ENCODE results near the gene P2RX1. TPM values are rescaled to one million over a fixed set of nuclear protein-coding genes. Genes with fewer than 3 reads are reported as not detected.

P2RX1 gene
- total RNA-seq, 1 donor from 2014 or later: 1.6 TPM

GRCh38 chr17:3907483-3908216 is 8.6 kb downstream of the P2RX1 start:
- Histone ChIP-seq H3K4me3 (ENCODE audit: low read length in 3 of 3) (no peak overlapping the region), H3K27me3 (ENCODE audit: control insufficient read depth in 3 of 3, insufficient read depth in 3 of 3, low read length in 3 of 3) (no peaks in the 10 kb centered on the region), H3K9me3 (ENCODE audit: control insufficient read depth in 3 of 3, low read length in 3 of 3) (no peaks in the 10 kb centered on the region), H3K36me3 (ENCODE audit: control insufficient read depth in 3 of 3, insufficient read depth in 3 of 3, low read length in 3 of 3) (no peaks in the 10 kb centered on the region), H3K27ac (ENCODE audit: low read depth, low read length) (no peak overlapping the region), H3K4me1 (ENCODE audit: control insufficient read depth in 3 of 3, insufficient read depth in 3 of 3, low read length in 3 of 3) (no peaks in the 10 kb centered on the region), H3K9ac (ENCODE audit: low read depth in 1 of 3, low read length in 3 of 3) (no peak overlapping the region)

- H3K4me3 ChIP-seq (ENCODE audit: low read length in 3 of 3): no peak overlapping the region
- H3K4me1 ChIP-seq (ENCODE audit: control insufficient read depth in 3 of 3, insufficient read depth in 3 of 3, low read length in 3 of 3): no peaks in the 10 kb centered on the region
- H3K27me3 ChIP-seq (ENCODE audit: control insufficient read depth in 3 of 3, insufficient read depth in 3 of 3, low read length in 3 of 3): no peaks in the 10 kb centered on the region
- H3K36me3 ChIP-seq (ENCODE audit: control insufficient read depth in 3 of 3, insufficient read depth in 3 of 3, low read length in 3 of 3): no peaks in the 10 kb centered on the region
- H3K9me3 ChIP-seq (ENCODE audit: control insufficient read depth in 3 of 3, low read length in 3 of 3): no peaks in the 10 kb centered on the region
- H3K27ac ChIP-seq (ENCODE audit: low read depth, low read length): no peak overlapping the region
- H3K9ac ChIP-seq (ENCODE audit: low read depth in 1 of 3, low read length in 3 of 3): no peak overlapping the region
These were observed 9.4 kb downstream of the P2RX1 start for GRCh38 chr17:3906881-3907280.

- Histone ChIP-seq H3K27me3 (ENCODE audit: control insufficient read depth in 3 of 3, insufficient read depth in 3 of 3, low read length in 3 of 3) (no peaks in the 10 kb centered on the region), H3K27ac (ENCODE audit: low read depth, low read length) (no peak overlapping the region), H3K4me3 (ENCODE audit: low read length in 3 of 3) (no peak overlapping the region), H3K4me1 (ENCODE audit: control insufficient read depth in 3 of 3, insufficient read depth in 3 of 3, low read length in 3 of 3) (no peaks in the 10 kb centered on the region), H3K9ac (ENCODE audit: low read depth in 1 of 3, low read length in 3 of 3) (no peak overlapping the region), H3K36me3 (ENCODE audit: control insufficient read depth in 3 of 3, insufficient read depth in 3 of 3, low read length in 3 of 3) (no peaks in the 10 kb centered on the region), H3K9me3 (ENCODE audit: control insufficient read depth in 3 of 3, low read length in 3 of 3) (no peaks in the 10 kb centered on the region)
These were observed 11.2 kb downstream of the P2RX1 start for GRCh38 chr17:3905017-3905520.

GRCh38 chr17:3904501-3904900 is 11.8 kb downstream of the P2RX1 start:
- Histone ChIP-seq H3K36me3 (ENCODE audit: control insufficient read depth in 3 of 3, insufficient read depth in 3 of 3, low read length in 3 of 3) (no peaks in the 10 kb centered on the region), H3K4me1 (ENCODE audit: control insufficient read depth in 3 of 3, insufficient read depth in 3 of 3, low read length in 3 of 3) (no peaks in the 10 kb centered on the region), H3K27me3 (ENCODE audit: control insufficient read depth in 3 of 3, insufficient read depth in 3 of 3, low read length in 3 of 3) (no peaks in the 10 kb centered on the region), H3K27ac (ENCODE audit: low read depth, low read length) (no peak overlapping the region), H3K9ac (ENCODE audit: low read depth in 1 of 3, low read length in 3 of 3) (no peak overlapping the region), H3K4me3 (ENCODE audit: low read length in 3 of 3) (no peak overlapping the region), H3K9me3 (ENCODE audit: control insufficient read depth in 3 of 3, low read length in 3 of 3) (no peaks in the 10 kb centered on the region)

- no peak overlapping the region for H3K4me3 ChIP-seq (ENCODE audit: low read length in 3 of 3)
- no peaks in the 10 kb centered on the region for H3K4me1 ChIP-seq (ENCODE audit: control insufficient read depth in 3 of 3, insufficient read depth in 3 of 3, low read length in 3 of 3)
- no peak overlapping the region for H3K27ac ChIP-seq (ENCODE audit: low read depth, low read length)
- H3K9me3 ChIP-seq (ENCODE audit: control insufficient read depth in 3 of 3, low read length in 3 of 3): no peaks in the 10 kb centered on the region
- no peaks in the 10 kb centered on the region for H3K36me3 ChIP-seq (ENCODE audit: control insufficient read depth in 3 of 3, insufficient read depth in 3 of 3, low read length in 3 of 3)
- no peak overlapping the region for H3K9ac ChIP-seq (ENCODE audit: low read depth in 1 of 3, low read length in 3 of 3)
- H3K27me3 ChIP-seq (ENCODE audit: control insufficient read depth in 3 of 3, insufficient read depth in 3 of 3, low read length in 3 of 3): no peaks in the 10 kb centered on the region
These were observed 12.4 kb downstream of the P2RX1 start for GRCh38 chr17:3903881-3904290.

- Histone ChIP-seq H3K27me3 (ENCODE audit: control insufficient read depth in 3 of 3, insufficient read depth in 3 of 3, low read length in 3 of 3) (no peaks in the 10 kb centered on the region), H3K9ac (ENCODE audit: low read depth in 1 of 3, low read length in 3 of 3) (no peak overlapping the region), H3K27ac (ENCODE audit: low read depth, low read length) (no peak overlapping the region), H3K36me3 (ENCODE audit: control insufficient read depth in 3 of 3, insufficient read depth in 3 of 3, low read length in 3 of 3) (no peaks in the 10 kb centered on the region), H3K4me3 (ENCODE audit: low read length in 3 of 3) (no peak overlapping the region), H3K4me1 (ENCODE audit: control insufficient read depth in 3 of 3, insufficient read depth in 3 of 3, low read length in 3 of 3) (no peaks in the 10 kb centered on the region), H3K9me3 (ENCODE audit: control insufficient read depth in 3 of 3, low read length in 3 of 3) (no peaks in the 10 kb centered on the region)
These were observed 13.0 kb downstream of the P2RX1 start for GRCh38 chr17:3903051-3903825.

- no peaks in the 10 kb centered on the region for H3K27me3 ChIP-seq (ENCODE audit: control insufficient read depth in 3 of 3, insufficient read depth in 3 of 3, low read length in 3 of 3)
- H3K4me1 ChIP-seq (ENCODE audit: control insufficient read depth in 3 of 3, insufficient read depth in 3 of 3, low read length in 3 of 3): peaks cover 3 to 8% (median 4%) of the 10 kb centered on the region in 3 donors
- H3K9me3 ChIP-seq (ENCODE audit: control insufficient read depth in 3 of 3, low read length in 3 of 3): no peaks in the 10 kb centered on the region
- no peaks in the 10 kb centered on the region for H3K36me3 ChIP-seq (ENCODE audit: control insufficient read depth in 3 of 3, insufficient read depth in 3 of 3, low read length in 3 of 3)
- H3K27ac ChIP-seq (ENCODE audit: low read depth, low read length): no peak overlapping the region
- H3K4me3 ChIP-seq (ENCODE audit: low read length in 3 of 3): no peak overlapping the region
- no peak overlapping the region for H3K9ac ChIP-seq (ENCODE audit: low read depth in 1 of 3, low read length in 3 of 3)
These were observed 15.6 kb downstream of the P2RX1 start for GRCh38 chr17:3900646-3901045.

- Histone ChIP-seq H3K9ac (ENCODE audit: low read depth in 1 of 3, low read length in 3 of 3) (no peak overlapping the region), H3K36me3 (ENCODE audit: control insufficient read depth in 3 of 3, insufficient read depth in 3 of 3, low read length in 3 of 3) (no peaks in the 10 kb centered on the region), H3K27ac (ENCODE audit: low read depth, low read length) (no peak overlapping the region), H3K4me1 (ENCODE audit: control insufficient read depth in 3 of 3, insufficient read depth in 3 of 3, low read length in 3 of 3) (peaks cover 25 to 31% (median 27%) of the 10 kb centered on the region in 3 donors), H3K9me3 (ENCODE audit: control insufficient read depth in 3 of 3, low read length in 3 of 3) (no peaks in the 10 kb centered on the region), H3K27me3 (ENCODE audit: control insufficient read depth in 3 of 3, insufficient read depth in 3 of 3, low read length in 3 of 3) (no peaks in the 10 kb centered on the region), H3K4me3 (ENCODE audit: low read length in 3 of 3) (no peak overlapping the region)
These were observed 18.5 kb downstream of the P2RX1 start for GRCh38 chr17:3897731-3898130.

GRCh38 chr17:3896968-3897235 is 19.4 kb downstream of the P2RX1 start:
- Histone ChIP-seq H3K27me3 (ENCODE audit: control insufficient read depth in 3 of 3, insufficient read depth in 3 of 3, low read length in 3 of 3) (no peaks in the 10 kb centered on the region), H3K9ac (ENCODE audit: low read depth in 1 of 3, low read length in 3 of 3) (no peak overlapping the region), H3K36me3 (ENCODE audit: control insufficient read depth in 3 of 3, insufficient read depth in 3 of 3, low read length in 3 of 3) (no peaks in the 10 kb centered on the region), H3K4me3 (ENCODE audit: low read length in 3 of 3) (no peak overlapping the region), H3K9me3 (ENCODE audit: control insufficient read depth in 3 of 3, low read length in 3 of 3) (no peaks in the 10 kb centered on the region), H3K4me1 (ENCODE audit: control insufficient read depth in 3 of 3, insufficient read depth in 3 of 3, low read length in 3 of 3) (peaks cover 27 to 37% (median 30%) of the 10 kb centered on the region in 3 donors), H3K27ac (ENCODE audit: low read depth, low read length) (no peak overlapping the region)
